Activated CD4-positive, alpha-beta T cell treated with anti-CD3 and anti-CD28 coated beads, Interleukin-2, amount 50 U/mL, for 24 hours (primary cell): ENCODE data around the gene MAD2L1.
"Not testable (repeated sequence)": the region's sequence is repeated elsewhere in the genome, so short reads cannot be mapped to it uniquely, and the experiment has no call there.

Experiments
- DNase-seq, 2 donors: peaks; one replicate each; pipeline ENCODE4 v3.0.0-alpha.2; 2020; ENCODE audit warnings: low read depth in 1 of 2, low spot score in 1 of 2

The MAD2L1 gene

DNA sequence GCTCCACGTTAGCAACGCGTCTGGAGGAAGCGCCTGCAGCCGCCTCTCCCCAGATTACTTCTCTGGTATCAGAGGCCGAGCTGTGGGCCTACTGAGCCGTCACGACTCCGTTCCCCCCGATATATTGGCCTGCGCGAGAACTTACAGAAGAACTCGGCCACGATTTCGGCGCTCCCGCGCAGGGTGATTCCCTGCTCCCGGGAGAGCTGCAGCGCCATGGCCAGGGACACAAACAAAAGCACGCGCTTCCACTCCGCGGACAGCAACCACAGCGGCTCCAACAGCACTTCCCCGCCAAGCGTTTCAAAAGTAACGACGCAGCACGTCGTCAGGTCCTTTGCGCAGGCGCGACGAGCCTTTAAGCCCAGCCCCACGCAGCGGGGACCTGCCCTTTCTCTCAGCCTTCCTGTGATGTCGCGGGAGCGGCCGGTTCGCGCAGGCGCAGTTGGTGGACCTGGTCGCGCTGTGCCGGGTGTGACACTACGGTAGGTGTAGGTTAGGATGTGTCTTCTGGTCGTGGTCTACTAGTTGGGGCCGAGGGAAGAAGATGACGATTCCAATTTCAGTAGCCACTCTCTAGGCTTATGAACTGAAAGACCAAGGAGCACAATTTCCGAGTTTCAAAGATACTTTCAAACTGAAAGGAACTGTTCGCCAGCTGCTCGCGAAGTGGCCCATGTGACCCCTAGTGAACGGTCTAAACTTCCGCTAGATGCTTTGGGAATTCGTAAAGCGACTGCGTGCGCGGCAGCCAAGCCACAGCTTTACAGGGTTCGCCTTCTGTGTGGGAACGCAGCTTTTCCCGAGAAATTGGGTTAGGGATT, at the start of gene MAD2L1:
Gene MAD2L1 (minus strand): TSS at position 332 of the 824 bp plus-strand sequence. CDS start 114 bp downstream, at position 218.
- DNase-seq = peak; percentile 97 to 98

DNA sequence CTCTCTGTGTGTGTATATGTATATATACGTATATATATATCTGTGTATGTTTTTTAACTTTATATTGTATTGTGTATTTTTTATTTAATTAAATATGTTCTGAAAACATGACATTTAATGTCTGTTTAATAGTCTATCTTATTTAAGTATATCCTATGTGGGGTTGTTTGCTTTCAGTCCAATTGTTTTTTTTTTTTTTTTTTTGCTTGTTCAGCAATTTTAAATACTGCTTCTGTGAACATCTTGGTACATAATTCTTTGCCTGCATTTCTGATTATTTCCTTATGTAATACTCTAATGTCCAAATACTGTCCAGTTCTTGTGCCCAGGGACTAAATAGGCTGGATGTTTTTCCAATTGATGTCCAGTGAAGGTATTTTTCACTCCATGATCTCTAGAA, 45.1 kb upstream of the MAD2L1 start:
- DNase-seq = no peak

DNA sequence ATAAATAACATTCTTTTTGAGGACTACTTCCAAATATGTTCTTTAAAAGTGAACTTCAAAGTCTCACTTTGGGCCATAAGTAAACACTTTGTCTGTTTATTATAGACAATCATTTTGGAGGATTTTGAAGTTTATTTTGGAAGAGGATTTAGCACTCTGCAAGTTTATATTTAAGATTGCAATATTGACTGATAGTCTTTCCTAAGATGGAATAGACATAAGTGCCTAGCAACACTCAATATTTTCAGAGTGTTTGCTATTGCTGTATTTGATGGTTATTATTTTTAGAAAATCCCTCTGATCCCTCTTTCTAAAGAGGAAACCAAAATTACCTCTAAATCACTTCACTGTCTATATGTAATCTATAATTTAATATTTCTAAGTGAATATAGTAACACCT, 42.8 kb upstream of the MAD2L1 start:
- DNase-seq = no peak

DNA sequence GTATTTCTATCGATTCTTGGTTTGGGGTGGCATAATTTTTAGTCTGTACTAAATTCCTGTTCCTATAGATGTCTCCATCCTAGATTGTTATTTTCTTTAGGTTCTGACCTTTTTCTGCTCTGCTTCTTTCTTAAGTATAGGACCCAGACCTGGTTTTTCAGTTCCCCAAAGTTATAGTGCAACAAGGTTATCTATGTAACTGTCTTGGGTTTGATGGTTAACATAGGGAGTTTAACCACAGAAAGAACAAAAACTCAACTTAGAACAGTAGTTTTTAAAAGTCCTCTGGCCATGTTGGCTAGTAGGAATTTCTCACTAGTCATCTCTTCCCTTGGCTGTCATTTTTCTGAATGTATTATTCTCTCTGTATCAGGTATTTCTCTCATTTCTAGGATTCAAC, 38.8 kb upstream of the MAD2L1 start:
- no peak for DNase-seq

DNA sequence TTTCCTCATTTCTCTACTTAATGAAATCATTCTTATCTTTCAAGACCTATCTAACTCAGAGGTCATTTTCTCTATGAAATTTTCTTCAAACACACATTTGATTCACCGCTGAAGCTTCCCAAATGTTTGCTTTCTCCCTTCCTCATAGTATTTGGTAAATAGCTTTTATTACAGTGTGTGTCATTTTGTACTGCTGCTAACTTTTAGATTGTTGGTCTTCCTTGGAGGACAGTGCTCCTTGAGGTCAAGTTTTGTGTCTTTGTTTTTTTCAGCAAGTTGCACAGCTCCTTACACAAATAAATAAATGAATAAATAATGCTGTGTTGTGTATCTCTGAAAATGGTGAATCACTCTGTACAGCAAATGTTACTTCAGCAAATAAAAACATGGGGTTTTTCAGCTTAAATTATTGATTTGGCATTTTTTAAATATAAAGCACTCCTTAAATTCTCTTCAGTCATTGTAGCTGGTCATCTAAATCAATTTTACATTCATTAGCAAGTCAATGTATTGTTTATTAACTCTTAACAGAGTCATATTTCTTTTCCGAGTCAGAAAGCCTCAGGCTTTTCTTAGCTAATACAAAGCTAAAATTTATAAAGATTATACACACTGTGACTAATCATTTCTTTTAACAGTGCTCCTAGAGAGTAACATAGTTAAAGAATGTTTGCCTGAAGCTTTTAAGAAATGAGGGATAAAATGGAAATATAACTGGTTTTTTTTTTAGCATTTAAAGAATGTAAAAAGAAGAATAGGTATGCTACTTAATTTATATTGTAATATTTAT, 30.1 kb upstream of the MAD2L1 start:
- DNase-seq = no peak

DNA sequence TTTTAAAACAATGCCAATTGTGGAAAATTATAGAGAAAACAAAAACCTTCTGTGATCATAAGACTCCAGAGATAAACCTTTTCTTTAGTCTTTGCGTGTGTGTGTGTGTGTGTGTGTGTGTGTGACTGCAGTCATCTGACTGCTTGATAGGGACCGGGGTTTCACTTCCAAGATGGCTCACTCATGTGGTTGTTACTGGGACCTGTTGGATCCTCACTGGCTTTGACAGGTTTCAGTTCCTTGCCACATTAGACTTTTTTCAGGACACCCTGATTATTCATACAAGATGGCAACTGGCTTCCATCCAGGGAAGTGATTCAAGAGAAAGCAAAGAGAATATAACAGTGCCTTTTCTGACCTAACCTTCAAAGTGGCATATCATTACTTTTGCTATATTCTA, 21.9 kb upstream of the MAD2L1 start:
- no peak for DNase-seq

DNA sequence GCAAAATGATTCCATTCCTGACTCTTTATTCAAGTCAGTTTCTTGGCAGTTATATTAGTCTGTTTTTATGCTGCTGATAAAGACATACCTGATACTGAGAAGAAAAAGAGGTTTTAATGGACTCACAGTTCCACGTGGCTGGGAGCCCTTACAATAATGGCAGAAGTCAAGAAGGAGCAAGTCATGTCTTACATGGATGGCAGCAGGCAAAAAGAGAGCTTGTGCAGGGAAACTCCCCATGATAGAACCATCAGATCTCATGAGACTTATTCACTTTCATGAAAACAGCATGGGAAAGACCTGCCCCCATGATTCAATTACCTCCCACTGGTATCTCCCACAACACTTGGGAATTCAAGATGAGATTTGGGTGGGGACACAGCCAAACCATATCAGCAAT, 21.4 kb upstream of the MAD2L1 start:
- DNase-seq = not testable (repeated sequence)

DNA sequence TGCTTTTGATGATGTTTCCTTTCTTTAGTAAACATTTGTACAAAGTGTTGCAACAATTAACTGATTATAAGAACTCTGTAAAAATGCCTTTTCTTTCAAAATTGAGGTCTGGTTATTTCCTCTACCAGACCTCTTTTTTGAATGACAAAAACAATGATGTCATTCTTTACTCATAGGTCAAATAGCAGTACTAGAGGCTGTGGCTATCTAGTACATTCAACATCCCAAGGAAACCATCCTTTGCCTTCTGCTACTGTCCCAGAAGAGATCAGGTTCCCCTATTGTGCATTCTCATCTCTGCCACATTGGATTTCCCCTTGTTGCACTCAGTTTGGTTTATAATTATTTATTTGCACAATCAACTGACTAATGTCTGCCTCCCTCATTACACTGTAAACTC, 19.1 kb upstream of the MAD2L1 start:
- DNase-seq = no peak

DNA sequence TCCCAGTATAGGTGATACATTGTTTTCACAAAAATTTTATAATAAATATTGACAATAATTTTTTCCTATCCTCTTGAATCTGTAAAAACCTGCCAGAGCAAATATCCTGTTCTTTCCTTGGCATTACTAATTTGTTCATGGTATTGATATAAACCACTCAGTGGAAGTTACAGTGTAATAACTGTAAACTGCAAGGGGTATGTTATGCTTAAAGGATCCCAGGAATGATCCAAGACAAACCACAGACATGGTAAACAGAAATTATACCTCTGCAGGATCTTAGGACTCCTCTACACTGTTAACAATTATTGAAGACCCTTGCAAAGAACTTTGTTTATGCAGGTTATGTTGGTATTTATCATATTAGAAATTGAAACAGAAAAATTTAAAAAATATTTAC, 17.7 kb upstream of the MAD2L1 start:
- DNase-seq = no peak

DNA sequence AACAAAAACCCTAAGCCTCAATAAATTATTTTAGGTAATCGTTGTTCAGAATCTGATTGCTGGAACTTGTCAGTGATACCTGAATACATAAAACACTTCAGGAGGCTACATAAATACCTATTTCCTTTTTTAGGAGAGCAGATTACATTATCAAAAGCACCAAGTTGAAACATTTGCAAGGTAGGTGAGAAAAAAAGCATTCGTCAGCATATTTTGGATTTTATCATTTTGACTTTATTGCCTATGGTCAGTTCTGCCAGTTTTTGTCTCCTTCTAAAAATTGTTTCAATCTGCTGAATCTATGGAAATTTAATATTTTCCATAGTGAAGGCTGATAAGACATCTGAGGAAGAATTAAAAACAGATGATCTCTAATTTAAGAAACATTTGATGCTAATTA, 16.5 kb upstream of the MAD2L1 start:
- DNase-seq = no peak

DNA sequence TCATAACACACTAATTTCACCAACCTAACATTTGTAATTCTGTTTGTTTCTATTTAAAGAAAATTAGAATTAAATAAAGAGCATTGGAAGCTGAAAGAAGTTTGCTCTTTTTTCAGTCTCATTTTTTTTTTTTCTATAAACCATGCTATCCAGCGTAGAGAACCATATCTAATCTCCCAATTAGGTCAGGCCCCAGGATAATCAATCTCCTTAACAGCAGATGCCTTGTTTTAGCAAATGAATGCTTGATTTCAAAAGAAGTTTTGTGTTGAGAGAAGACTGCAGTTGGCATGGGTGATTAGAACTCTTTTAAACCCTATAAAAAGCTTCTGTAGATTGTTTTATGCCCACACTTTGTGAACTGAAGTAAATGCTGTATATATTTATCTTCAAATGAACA, 15.6 kb upstream of the MAD2L1 start:
- no peak for DNase-seq

DNA sequence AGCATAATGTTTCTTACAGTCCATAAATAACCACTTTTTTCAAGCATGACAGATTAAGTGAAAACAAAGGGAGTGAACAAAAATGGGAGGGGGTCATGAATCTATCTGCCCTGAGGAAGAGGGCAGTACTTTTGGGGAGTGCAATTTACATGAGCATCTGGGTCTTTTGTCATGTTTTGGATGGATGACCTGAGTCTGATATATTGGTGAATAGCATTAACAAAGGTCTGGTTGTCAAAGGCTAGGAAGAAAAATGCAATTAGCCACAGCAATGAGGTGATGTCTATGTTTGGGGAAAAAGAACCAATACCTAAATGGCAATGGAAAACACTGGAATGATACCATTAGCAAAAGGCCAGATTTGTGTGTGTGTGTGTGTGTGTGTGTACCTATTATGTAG, 15.1 kb upstream of the MAD2L1 start:
- no peak for DNase-seq

DNA sequence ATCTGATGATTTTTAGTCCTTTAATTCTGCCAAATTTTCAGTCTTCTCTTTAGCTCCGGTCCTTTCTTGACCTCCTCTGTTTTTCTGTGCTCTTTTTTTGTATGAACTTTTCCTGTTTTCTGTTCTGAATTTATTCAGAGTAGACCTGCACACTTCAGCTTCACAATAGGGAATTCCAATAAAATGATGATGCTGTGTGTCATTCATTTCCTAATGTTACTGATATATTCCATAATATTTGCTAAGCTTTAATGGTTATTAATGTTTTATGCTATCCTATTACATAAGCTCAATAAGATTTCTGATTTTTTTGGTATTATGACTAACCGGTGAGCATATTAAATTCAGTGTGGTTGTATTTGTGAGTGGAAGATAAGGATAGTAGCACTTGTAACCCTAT, 13.9 kb upstream of the MAD2L1 start:
- no peak for DNase-seq

DNA sequence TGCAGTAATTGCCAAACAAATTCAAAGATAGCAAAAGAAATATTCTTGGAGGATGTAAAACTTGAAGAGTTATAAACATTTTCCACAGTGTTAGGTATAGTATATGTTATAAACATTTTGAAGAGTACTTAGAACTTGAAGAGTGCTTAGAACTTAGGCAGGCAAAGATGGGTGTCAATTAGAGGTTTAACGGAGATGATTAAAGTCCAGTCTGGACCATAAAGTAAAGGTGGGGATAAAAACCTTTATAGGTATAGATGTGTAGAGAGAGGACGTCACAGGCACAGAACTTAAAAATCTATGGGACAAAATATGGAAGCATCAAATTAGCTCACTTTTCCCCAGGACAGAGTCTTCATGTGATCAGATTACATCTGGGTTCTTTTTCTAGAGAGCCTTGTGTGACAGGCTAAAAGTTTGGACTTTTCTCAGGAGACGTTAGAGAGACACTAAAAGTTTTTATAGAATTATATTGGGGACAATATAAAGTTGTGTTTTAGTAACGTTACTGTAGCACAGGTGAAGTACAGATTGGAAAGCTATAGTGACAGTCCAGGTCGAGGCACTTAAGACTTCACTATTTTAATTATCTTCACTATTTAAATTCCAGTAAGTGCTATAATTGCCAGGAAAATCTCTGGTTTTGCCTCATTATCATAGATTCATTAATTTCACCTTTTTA, 13.3 kb upstream of the MAD2L1 start:
- DNase-seq = no peak

DNA sequence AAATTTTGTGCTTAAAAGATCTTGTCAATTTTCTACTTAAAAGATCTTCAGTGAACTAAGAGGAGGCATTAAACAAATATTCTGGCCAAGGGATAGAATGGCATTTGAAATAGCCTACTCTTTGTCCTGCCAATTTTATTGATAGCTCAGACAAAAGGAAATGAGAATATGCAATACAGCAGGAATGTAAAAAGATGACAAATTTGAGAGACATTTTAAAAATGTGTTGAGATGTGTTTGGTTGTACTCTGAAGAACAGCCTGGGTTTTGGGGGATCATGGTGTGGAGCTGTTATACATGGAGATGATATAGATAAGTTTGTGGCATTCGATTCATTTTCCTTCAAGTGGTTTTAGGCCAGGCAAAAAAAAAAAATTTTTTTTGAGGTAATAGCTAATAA, 11.6 kb upstream of the MAD2L1 start:
- no peak for DNase-seq

DNA sequence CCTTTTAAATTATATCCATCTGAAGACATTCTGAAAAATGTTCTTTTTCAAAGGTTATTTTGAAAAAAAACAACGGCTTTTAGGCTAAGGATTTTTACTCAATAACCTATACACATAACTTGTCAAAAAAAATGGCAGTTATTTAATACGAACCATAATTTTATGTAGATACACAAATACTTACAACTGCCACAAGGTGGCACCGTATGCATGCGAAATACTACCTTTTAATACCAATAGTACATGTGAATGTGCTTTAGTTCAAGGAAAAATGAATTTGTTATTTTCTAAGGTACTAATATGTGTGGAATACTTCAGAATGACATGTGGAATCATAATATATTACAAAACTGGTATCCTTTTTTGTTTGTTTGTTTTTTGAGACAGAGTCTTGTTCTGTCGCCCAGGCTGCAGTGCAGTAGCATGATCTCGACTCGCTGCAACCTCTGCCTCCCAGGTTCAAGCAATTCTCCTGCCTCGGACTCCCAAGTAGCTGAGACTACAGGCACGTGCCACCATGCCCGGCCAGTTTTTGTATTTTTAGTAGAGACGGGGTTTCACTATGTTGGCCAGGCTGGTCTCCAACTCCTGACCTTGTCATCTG, 4.6 kb upstream of the MAD2L1 start:
- peak in 1 of 2 donors; percentile 37 for DNase-seq

DNA sequence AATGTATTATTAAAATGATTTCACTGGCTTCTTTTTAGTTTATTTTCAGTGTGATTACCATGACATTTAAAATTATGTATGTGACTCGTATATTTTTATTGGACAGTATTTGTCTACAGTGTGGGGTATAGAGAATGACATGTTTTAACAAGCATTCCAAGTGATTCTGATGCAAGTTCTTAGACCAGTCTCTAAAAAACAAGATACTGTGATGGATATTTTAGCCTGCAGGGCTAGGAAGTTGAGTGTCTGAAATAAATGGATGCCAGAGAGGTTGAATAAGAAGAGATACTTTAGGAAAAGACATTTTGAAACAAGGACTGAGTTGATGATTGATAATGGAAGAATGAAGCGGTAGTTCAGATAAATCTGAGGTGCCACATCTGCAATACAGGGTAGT, 3.5 kb upstream of the MAD2L1 start:
- DNase-seq = no peak

DNA sequence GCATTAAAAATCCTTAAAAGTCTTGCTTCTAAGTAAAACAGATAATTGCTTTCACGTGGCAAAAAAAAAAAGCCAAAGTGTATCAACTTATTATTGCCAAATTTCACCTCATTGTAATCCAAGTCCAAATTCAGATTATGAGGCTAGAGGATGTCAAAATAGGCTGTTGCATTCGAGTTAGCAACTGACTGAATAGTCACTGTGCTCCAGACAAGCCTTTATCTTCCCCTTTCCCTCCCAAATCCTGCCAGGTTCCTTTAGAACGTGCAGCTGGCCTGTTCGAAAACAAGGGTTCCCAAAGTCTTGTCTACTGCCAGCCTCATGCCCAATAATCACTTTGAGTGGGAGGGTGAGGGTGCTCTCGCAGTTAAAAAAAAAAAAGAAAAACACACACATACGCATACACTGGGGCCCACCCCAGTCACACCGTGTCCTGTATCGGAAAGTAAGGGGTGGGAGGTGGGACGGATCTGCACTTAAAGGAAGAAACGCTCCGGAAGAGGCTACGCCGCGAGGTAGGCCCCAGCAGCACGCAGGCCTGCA, 603 bp downstream of the MAD2L1 start:
- no peak for DNase-seq

DNA sequence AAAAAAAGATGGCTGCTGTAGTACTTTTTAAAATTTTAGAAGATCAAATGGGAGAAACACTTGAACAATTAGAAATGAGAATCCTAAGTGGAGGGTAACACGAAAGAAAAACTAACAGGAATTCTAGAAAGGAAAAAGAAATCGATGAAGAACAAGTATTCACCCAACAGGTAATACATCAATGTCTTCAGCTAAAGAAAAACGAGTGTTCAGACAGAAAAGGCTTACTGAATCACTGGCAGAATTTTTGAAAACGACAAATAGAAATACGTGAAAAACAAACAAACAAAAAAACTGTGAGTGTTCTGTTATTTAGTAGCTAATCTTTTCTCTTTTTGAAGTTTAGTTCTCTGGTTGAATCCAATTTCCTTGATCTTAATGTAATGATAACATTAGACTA, 1.8 kb downstream of the MAD2L1 start:
- no peak for DNase-seq

DNA sequence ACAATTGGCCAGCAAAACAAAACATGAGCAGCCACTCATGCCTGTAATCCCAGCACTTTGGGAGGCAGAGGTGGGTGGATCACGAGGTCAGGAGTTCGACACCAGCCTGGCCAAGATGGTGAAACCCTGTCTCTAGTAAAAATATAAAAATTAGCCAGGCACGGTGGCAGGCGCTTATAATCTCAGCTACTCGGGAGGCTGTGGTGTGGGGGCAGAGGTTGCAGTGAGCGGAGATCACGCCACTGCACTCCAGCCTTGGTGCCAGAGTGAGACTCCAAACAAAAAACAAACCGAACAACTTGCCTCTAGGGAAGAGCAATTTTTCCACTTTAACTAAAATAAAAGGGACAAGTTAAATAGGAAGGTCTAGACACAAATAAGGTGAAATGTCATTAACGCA, 2.9 kb downstream of the MAD2L1 start:
- not testable (repeated sequence) for DNase-seq

DNA sequence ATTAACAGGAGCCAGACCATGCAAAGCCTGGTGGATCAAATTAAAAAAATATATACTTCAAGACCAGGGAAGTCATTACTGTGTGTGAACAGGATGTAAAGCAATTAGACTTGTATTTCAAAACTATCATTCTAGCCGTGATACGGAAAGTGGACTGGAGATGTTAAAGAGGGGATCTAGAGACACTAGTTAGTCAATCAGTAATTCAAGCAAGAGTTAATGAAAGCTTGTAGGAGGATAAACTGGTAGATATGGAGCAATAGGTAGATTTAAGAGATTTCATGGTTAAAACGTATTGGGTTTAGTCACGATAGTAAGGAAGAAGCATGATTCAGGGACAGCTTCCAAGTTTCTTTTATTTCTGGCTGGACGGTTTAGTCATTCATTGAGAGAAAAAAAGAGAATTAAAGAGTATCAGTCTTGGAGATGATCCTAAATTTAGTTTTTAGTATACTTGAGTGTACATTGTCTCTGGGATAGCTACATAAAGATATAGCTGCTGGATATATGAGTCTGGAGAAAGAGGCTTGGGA, 3.9 kb downstream of the MAD2L1 start:
- DNase-seq = no peak
